Kidney (tissue), 14 donors: ENCODE results near the gene PRR20G. TPM values are rescaled to one million over a fixed set of nuclear protein-coding genes. Genes with fewer than 3 reads are reported as not detected.

Experiments used
- DNase-seq, 5 donors: peaks; one replicate each; pipeline ENCODE4 v3.0.0-alpha.2; 2013 to 2020
- FAIRE-seq: peaks from 2 replicates; lab custom pipeline; 2012; peaks lifted over from hg19 to GRCh38; lab: Jason Lieb, UNC
- H3K27ac ChIP-seq, 2 donors: one replicate each; pipeline ENCODE4 v1.7.0; 2013; ENCODE audit warnings: low read depth in 2 of 2, low read length in 2 of 2, inconsistent platforms in 1 of 2
- H3K27me3 ChIP-seq: one replicate; pipeline ENCODE4 v1.7.1; 2013; ENCODE audit warnings: low read length, inconsistent platforms; ENCODE audit not compliant: control insufficient read depth, insufficient read depth
- H3K36me3 ChIP-seq, 3 donors: one replicate each; pipeline versions ENCODE4 v1.7.0 to v1.7.1; 2013; ENCODE audit warnings: low read length in 3 of 3, control low read depth in 1 of 3, inconsistent platforms in 1 of 3; ENCODE audit not compliant: insufficient read depth in 3 of 3, control insufficient read depth in 2 of 3
- H3K4me1 ChIP-seq, 3 donors: one replicate each; pipeline versions ENCODE4 v1.7.0 to v1.7.1; 2013; ENCODE audit warnings: low read length in 3 of 3, inconsistent platforms in 1 of 3, low read depth in 1 of 3; ENCODE audit not compliant: control insufficient read depth in 2 of 3, insufficient read depth in 2 of 3
- H3K4me3 ChIP-seq, 3 donors: one replicate each; pipeline versions ENCODE4 v1.7.0 to v1.8.1; 2013; ENCODE audit warnings: low read length in 3 of 3, control low read depth in 1 of 3, inconsistent platforms in 1 of 3
- H3K9ac ChIP-seq, 3 donors: one replicate each; pipeline versions ENCODE4 v1.7.0 to v1.7.1; 2013; ENCODE audit warnings: low read length in 3 of 3, control low read depth in 1 of 3, inconsistent platforms in 1 of 3
- H3K9me3 ChIP-seq, 3 donors: one replicate each; pipeline versions ENCODE4 v1.7.0 to v1.7.1; 2013; ENCODE audit warnings: low read length in 3 of 3, control low read depth in 1 of 3, inconsistent platforms in 1 of 3; ENCODE audit not compliant: control insufficient read depth in 2 of 3, insufficient read depth in 1 of 3
- CTCF ChIP-seq: IDR thresholded peaks from 3 replicates; pipeline ENCODE4 v1.5.1; 2012; ENCODE audit warnings: mild to moderate bottlenecking, moderate library complexity, borderline replicate concordance; ENCODE audit not compliant: insufficient read depth; ENCODE audit errors: extremely low read depth
- intact Hi-C: fragments of 100-400 bp; cut with DNase I; formaldehyde crosslinking; loops from one replicate; pipeline ENCODE4 v1.11.1; 2022
- polyA plus RNA-seq: library from polyadenylated mRNA; stranded (reverse); fragments of 350-450 nt; fragmentation: Illumina TruSeq; extraction: RNeasy Lipid Tissue Mini Kit (QIAGEN cat#74804); gene quantifications from one replicate; pipeline ENCODE4 v1.2.3, GENCODE V29; 2014; ENCODE audit warnings: low read depth, low replicate concordance; ENCODE audit not compliant: insufficient read depth
- total RNA-seq: library from RNA; stranded (reverse); fragmentation: NEBNext Ultra II Directional; extraction: Animal tissue kit (Norgen Biotek cat#: 25700); gene quantifications from one replicate; pipeline ENCODE4 v1.2.1, GENCODE V29; 2021
- donor health status: control.
- donor health status: control.
- donor health status: control.
- donor health status: control.
- donor health status: control.
- donor health status: DM: yes; HTN: yes; CAD: no.
- donor health status: Normal renal cell carcinoma (clear cell type).

The PRR20G gene
- total and polyA plus RNA-seq, 2 donors from 2014 or later, result not detected

- DNase-seq (no peak), FAIRE-seq (no peak)
- TF ChIP-seq CTCF, result no peak
- Histone ChIP-seq H3K9me3 (no peaks in the 10 kb centered on the region), H3K36me3 (no peaks in the 10 kb centered on the region), H3K4me3 (no peak overlapping the region), H3K9ac (no peak overlapping the region), H3K27me3 (no peaks in the 10 kb centered on the region), H3K27ac (no peak overlapping the region), H3K4me1 (no peaks in the 10 kb centered on the region)
- intact Hi-C loops, result no loop called here
These were observed 34.4 kb downstream of the PRR20G start for GRCh38 chr3:127253491-127253890.

- DNase-seq (no peak), FAIRE-seq (no peak)
- H3K27me3 ChIP-seq, result no peaks in the 10 kb centered on the region
- H3K9ac ChIP-seq, result no peak overlapping the region
- H3K4me1 ChIP-seq, result no peaks in the 10 kb centered on the region
- H3K27ac ChIP-seq, result no peak overlapping the region
- H3K4me3 ChIP-seq, result no peak overlapping the region
- TF ChIP-seq CTCF, result no peak
- no peaks in the 10 kb centered on the region for H3K36me3 ChIP-seq
- H3K9me3 ChIP-seq, result peaks cover 0 to 2% (median 0%) of the 10 kb centered on the region in 3 donors
- intact Hi-C loops, result no loop called here
These were observed 35.4 kb downstream of the PRR20G start for GRCh38 chr3:127252446-127252845.

GRCh38 chr3:127250032-127250431 lies 37.8 kb downstream of the PRR20G start:
- no peak overlapping the region for H3K4me3 ChIP-seq
- H3K27me3 ChIP-seq, result no peaks in the 10 kb centered on the region
- no peaks in the 10 kb centered on the region for H3K36me3 ChIP-seq
- H3K9ac ChIP-seq, result no peak overlapping the region
- FAIRE-seq, result no peak
- H3K4me1 ChIP-seq, result no peaks in the 10 kb centered on the region
- peaks cover 0 to 12% (median 0%) of the 10 kb centered on the region in 3 donors for H3K9me3 ChIP-seq
- DNase-seq, result no peak
- intact Hi-C loops, result no loop called here
- no peak overlapping the region for H3K27ac ChIP-seq
- TF ChIP-seq CTCF, result no peak

GRCh38 chr3:127247292-127247691 lies 40.6 kb downstream of the PRR20G start:
- intact Hi-C loops, result no loop called here
- H3K36me3 ChIP-seq, result no peaks in the 10 kb centered on the region
- no peak for FAIRE-seq

More at GRCh38 chr3:127247292-127247691, 40.6 kb downstream of the PRR20G start:
- DNase-seq, result no peak
- Histone ChIP-seq H3K9me3 (peaks cover 0 to 15% (median 0%) of the 10 kb centered on the region in 3 donors), H3K4me1 (no peaks in the 10 kb centered on the region), H3K27me3 (no peaks in the 10 kb centered on the region), H3K9ac (no peak overlapping the region), H3K4me3 (no peak overlapping the region), H3K27ac (no peak overlapping the region)
- no peak for TF ChIP-seq CTCF
